BJ (cell line): Measurements from ENCODE around the gene FSTL5. TPM values are rescaled to one million over a fixed set of nuclear protein-coding genes. Genes with fewer than 3 reads are reported as not detected.

Source experiments
- CTCF ChIA-PET: fragments of 350-600 bp; formaldehyde crosslinking; extraction: SDS; loops from one replicate; lab custom pipeline; 2021; ENCODE audit warnings: antibody characterized with exemption, inconsistent platforms; lab: Yijun Ruan, JAX
- POLR2A ChIA-PET: fragments of 300-600 bp; sonication (Branson Sonifier 250); formaldehyde crosslinking; extraction: SDS; loops from one replicate; lab custom pipeline; 2021; ENCODE audit warnings: antibody characterized with exemption; lab: Charles Lee
- DNase-seq: peaks from one replicate; pipeline ENCODE4 v3.0.0-alpha.2; 2011; ENCODE audit warnings: low read depth
- H3K27me3 ChIP-seq: 2 replicates; pipeline ENCODE4 v1.6.0; 2011; ENCODE audit warnings: low read length; ENCODE audit not compliant: control insufficient read depth, insufficient read depth
- H3K36me3 ChIP-seq: 2 replicates; pipeline ENCODE4 v1.5.1; 2011; ENCODE audit warnings: low read length; ENCODE audit not compliant: control insufficient read depth, insufficient read depth
- H3K4me3 ChIP-seq: 2 replicates; pipeline ENCODE4 v1.5.1; 2011; ENCODE audit warnings: low read depth, mild to moderate bottlenecking, control low read depth, low read length
- CTCF ChIP-seq: IDR thresholded peaks from 2 replicates; pipeline ENCODE4 v1.5.1; 2011; ENCODE audit warnings: low read depth, mild to moderate bottlenecking, control low read depth, inconsistent platforms, low read length, moderate library complexity; ENCODE audit not compliant: insufficient read depth
- polyA plus RNA-seq: library from polyadenylated mRNA; depleted of rRNA; stranded (reverse); fragments of >200 nt; gene quantifications from 2 replicates; pipeline ENCODE4 v1.2.3, GENCODE V29; 2011

The FSTL5 gene
- polyA plus RNA-seq, 1 experiment, result not detected

GRCh38 chr4:161992317-161992716 lies 171.5 kb downstream of the FSTL5 start:
- CTCF ChIA-PET, result no interaction called here
- H3K27me3 ChIP-seq, result no peaks in the 10 kb centered on the region
- H3K4me3 ChIP-seq, result no peak overlapping the region
- POLR2A ChIA-PET, result no interaction called here
- TF ChIP-seq CTCF, result no peak
- no peak for DNase-seq
- H3K36me3 ChIP-seq, result no peaks in the 10 kb centered on the region

- ChIA-PET CTCF (no interaction called here), POLR2A (no interaction called here)
- DNase-seq, result no peak
- no peaks in the 10 kb centered on the region for H3K27me3 ChIP-seq
- no peaks in the 10 kb centered on the region for H3K36me3 ChIP-seq
- TF ChIP-seq CTCF, result no peak
- H3K4me3 ChIP-seq, result no peak overlapping the region
Observed at GRCh38 chr4:161991811-161992210, 172.0 kb downstream of the FSTL5 start.

GRCh38 chr4:161990721-161991120 lies 173.1 kb downstream of the FSTL5 start:
- no peak for TF ChIP-seq CTCF
- ChIA-PET POLR2A (no interaction called here), CTCF (interaction anchor here (0.7 kb wide), 1 partner anchor 451 kb away, joined by 3 read pairs; no protein-coding TSS in a partner anchor)

GRCh38 chr4:161988946-161989345 lies 174.9 kb downstream of the FSTL5 start:
- Histone ChIP-seq H3K4me3 (no peak overlapping the region), H3K36me3 (no peaks in the 10 kb centered on the region), H3K27me3 (no peaks in the 10 kb centered on the region)
- POLR2A ChIA-PET, result no interaction called here
- TF ChIP-seq CTCF, result no peak
- CTCF ChIA-PET, result no interaction called here
- DNase-seq, result no peak

More at GRCh38 chr4:161990721-161991120, 173.1 kb downstream of the FSTL5 start:
- no peaks in the 10 kb centered on the region for H3K27me3 ChIP-seq
- no peak for DNase-seq
- no peak overlapping the region for H3K4me3 ChIP-seq
- no peaks in the 10 kb centered on the region for H3K36me3 ChIP-seq

GRCh38 chr4:161987611-161988010 lies 176.2 kb downstream of the FSTL5 start:
- DNase-seq, result no peak
- no peak for TF ChIP-seq CTCF
- ChIA-PET CTCF (no interaction called here), POLR2A (no interaction called here)
- no peaks in the 10 kb centered on the region for H3K36me3 ChIP-seq
- H3K27me3 ChIP-seq, result no peaks in the 10 kb centered on the region
- no peak overlapping the region for H3K4me3 ChIP-seq
